HCT116 (cell line): Measurements from ENCODE around the gene SLAMF7. TPM values are rescaled to one million over a fixed set of nuclear protein-coding genes. Genes with fewer than 3 reads are reported as not detected.
"Not testable (repeated sequence)": the region's sequence is repeated elsewhere in the genome, so short reads cannot be mapped to it uniquely, and the experiment has no call there.

Experiments used
- ATAC-seq: fragments of 200-7000 bp; cut with Tn5 transposase; 2 replicates; pipeline ENCODE4 v1.9.1; 2020; ENCODE audit warnings: mild to moderate bottlenecking, moderate library complexity
- BruUV-seq: library from RNA; stranded (reverse); fragments of 400-500 nt; replicated peaks from 2 replicates; lab custom pipeline; 2021; lab: Mats Ljungman, UMichigan
- CTCF ChIA-PET: fragments of 300-600 bp; sonication (Branson Sonifier 250); formaldehyde crosslinking; loops from one replicate; lab custom pipeline; 2021; ENCODE audit warnings: antibody characterized with exemption; lab: Charles Lee
- POLR2A ChIA-PET: fragments of 300-600, 350-600 bp; sonication (Branson Sonifier 250); formaldehyde crosslinking; loops from one replicate; lab custom pipeline; 2021; ENCODE audit warnings: antibody characterized with exemption; lab: Charles Lee
- RAD21 ChIA-PET, 2 experiments: fragments of 300-600 bp; sonication (Branson Sonifier 250); formaldehyde crosslinking; loops; one replicate each; lab custom pipeline; 2023; ENCODE audit warnings: low total read pairs in 2 of 2; ENCODE audit not compliant: uncharacterized antibody in 2 of 2, unreplicated experiment in 2 of 2, low non-redundant PET in 1 of 2; lab: Charles Lee
- DNase-seq: peaks from one replicate; pipeline ENCODE4 v3.0.0-alpha.2; 2010; ENCODE audit warnings: low read depth, low spot score
- H2AFZ ChIP-seq: fragments of 200-600 bp; shearing (Covaris generic), sonication (generic); 2 replicates; pipeline ENCODE4 v1.6.1; 2017; ENCODE audit warnings: low read depth, mixed run types, mixed read lengths, antibody characterized with exemption, low read length; ENCODE audit not compliant: poor library complexity, severe bottlenecking
- H3K27ac ChIP-seq: 2 replicates; pipeline ENCODE4 v1.5.1; 2012; ENCODE audit warnings: low read depth, low read length
- H3K27me3 ChIP-seq: fragments of 200-600 bp; sonication (generic); 2 replicates; pipeline ENCODE4 v1.6.1; 2016; ENCODE audit warnings: mixed run types, low read length, mixed read lengths; ENCODE audit not compliant: insufficient read depth
- H3K36me3 ChIP-seq, 2 experiments: fragments of 200-500 bp in 1 of 2; fragments of 200-600 bp in 1 of 2; sonication (Bioruptor generic) in 1 of 2; sonication (generic) in 1 of 2; 2 replicates each; pipeline versions ENCODE4 v1.5.1 to v1.6.1; 2014 to 2016; ENCODE audit warnings: low read length in 2 of 2, inconsistent platforms in 1 of 2, mixed read lengths in 1 of 2, mixed run types in 1 of 2; ENCODE audit not compliant: insufficient read depth in 2 of 2, control insufficient read depth in 1 of 2
- H3K4me1 ChIP-seq, 2 experiments: fragments of 200-600 bp in 1 of 2; sonication (generic) in 1 of 2; 2 replicates each; pipeline versions ENCODE4 v1.5.1 to v1.6.1; 2012 to 2017; ENCODE audit warnings: low read length in 2 of 2, inconsistent platforms in 1 of 2, mild to moderate bottlenecking in 1 of 2, mixed read lengths in 1 of 2, mixed run types in 1 of 2, moderate library complexity in 1 of 2; ENCODE audit not compliant: insufficient read depth in 2 of 2, control insufficient read depth in 1 of 2
- H3K4me2 ChIP-seq: fragments of 200-600 bp; sonication (generic); 2 replicates; pipeline ENCODE4 v1.6.1; 2017; ENCODE audit warnings: mixed run types, low read length, mixed read lengths
- H3K4me3 ChIP-seq, 2 experiments: fragments of 200-600 bp in 1 of 2; sonication (generic) in 1 of 2; replicated peaks in 1 of 2; 2 replicates each; pipeline ENCODE4 v1.5.1; 2011 to 2016; ENCODE audit warnings: low read length in 2 of 2, control low read depth in 1 of 2, low read depth in 1 of 2, mild to moderate bottlenecking in 1 of 2, mixed read lengths in 1 of 2, mixed run types in 1 of 2
- H3K79me2 ChIP-seq: fragments of 200-600 bp; sonication (generic); 2 replicates; pipeline ENCODE4 v1.6.1; 2017; ENCODE audit warnings: mild to moderate bottlenecking, mixed run types, low read length, moderate library complexity, mixed read lengths; ENCODE audit not compliant: insufficient read depth
- H3K9ac ChIP-seq: fragments of 200-600 bp; sonication (generic); 2 replicates; pipeline ENCODE4 v1.6.1; 2016; ENCODE audit warnings: low read length, mixed read lengths
- H3K9me2 ChIP-seq: fragments of 200-600 bp; sonication (generic), shearing (Covaris generic); 2 replicates; pipeline ENCODE4 v1.6.1; 2017; ENCODE audit warnings: mixed run types, mild to moderate bottlenecking, moderate library complexity; ENCODE audit not compliant: insufficient read depth
- H3K9me3 ChIP-seq, 2 experiments: fragments of 200-500 bp in 1 of 2; fragments of 200-600 bp in 1 of 2; sonication (Bioruptor generic) in 1 of 2; sonication (generic) in 1 of 2; 2 replicates each; pipeline ENCODE4 v1.6.1; 2014 to 2017; ENCODE audit warnings: low read length in 2 of 2, mixed read lengths in 2 of 2, inconsistent platforms in 1 of 2, low read depth in 1 of 2, mild to moderate bottlenecking in 1 of 2, mixed run types in 1 of 2, moderate library complexity in 1 of 2; ENCODE audit not compliant: control insufficient read depth in 1 of 2, insufficient read depth in 1 of 2
- H4K20me1 ChIP-seq: fragments of 200-600 bp; sonication (generic), shearing (Covaris generic); 2 replicates; pipeline ENCODE4 v1.6.1; 2017; ENCODE audit warnings: mixed run types, mild to moderate bottlenecking, moderate library complexity; ENCODE audit not compliant: insufficient read depth
- CEBPB ChIP-seq: IDR thresholded peaks from 2 replicates; pipeline ENCODE4 v1.6.1; 2012; ENCODE audit warnings: low read depth
- CTCF ChIP-seq, 3 experiments: fragments of 200-600 bp in 1 of 3; sonication (generic) in 1 of 3; IDR thresholded peaks in 2 of 3; conservative IDR thresholded peaks in 1 of 3; 2 replicates each; pipeline ENCODE4 v1.5.1; 2012 to 2017; ENCODE audit warnings: low read depth in 2 of 3, low read length in 2 of 3, antibody characterized with exemption in 1 of 3, borderline replicate concordance in 1 of 3, control low read depth in 1 of 3, mild to moderate bottlenecking in 1 of 3, mixed read lengths in 1 of 3, mixed run types in 1 of 3, moderate library complexity in 1 of 3; ENCODE audit not compliant: insufficient read depth in 1 of 3
- EGR1 ChIP-seq: IDR thresholded peaks from 2 replicates; pipeline ENCODE4 v1.6.1; 2012; ENCODE audit warnings: low read depth
- RAD21 ChIP-seq: IDR thresholded peaks from 2 replicates; pipeline ENCODE4 v1.6.1; 2012; ENCODE audit warnings: low read depth, mild to moderate bottlenecking
- SIN3A ChIP-seq: IDR thresholded peaks from 2 replicates; pipeline ENCODE4 v1.6.1; 2012; ENCODE audit warnings: low read depth
- SRF ChIP-seq: IDR thresholded peaks from 2 replicates; pipeline ENCODE4 v1.6.1; 2012; ENCODE audit warnings: low read depth
- TCF7L2 ChIP-seq: IDR thresholded peaks from 2 replicates; pipeline ENCODE4 v1.7.0; 2011; ENCODE audit warnings: borderline replicate concordance, inconsistent platforms; ENCODE audit not compliant: insufficient read depth, insufficient read length; ENCODE audit errors: extremely low read depth
- YY1 ChIP-seq: IDR thresholded peaks from 2 replicates; pipeline ENCODE4 v1.6.1; 2011; ENCODE audit warnings: low read length, low read depth, moderate library complexity, mild to moderate bottlenecking; ENCODE audit not compliant: insufficient replicate concordance; ENCODE audit errors: extremely low read depth
- ZBTB33 ChIP-seq: IDR thresholded peaks from 2 replicates; pipeline ENCODE4 v1.6.1; 2011; ENCODE audit warnings: mild to moderate bottlenecking, low read length, moderate library complexity; ENCODE audit not compliant: insufficient replicate concordance; ENCODE audit errors: extremely low read depth
- ZNF274 ChIP-seq: fragments of 200-500 bp; sonication (Bioruptor generic); IDR thresholded peaks from 2 replicates; pipeline ENCODE4 v1.6.1; 2014; ENCODE audit warnings: mild to moderate bottlenecking, low read depth, low read length, inconsistent platforms
- intact Hi-C: fragments of 100-400 bp; cut with micrococcal nuclease; formaldehyde crosslinking; loops from 2 replicates; pipeline ENCODE4 v1.10.0; 2022
- total RNA-seq: library from RNA; stranded (reverse); gene quantifications from one replicate; pipeline ENCODE4 v1.2.1, GENCODE V29; 2021; ENCODE audit not compliant: unreplicated experiment

Gene SLAMF7
- total RNA-seq, 1 experiment from 2014 or later = 0.34 TPM

GRCh38 chr1:160702100-160702499 lies 36.9 kb upstream of the SLAMF7 start (continued):
- no peak for TF ChIP-seq ZBTB33
- no peak for TF ChIP-seq ZNF274
- no peak for TF ChIP-seq EGR1
- TF ChIP-seq SIN3A = no peak
- no peak for TF ChIP-seq YY1

- H3K4me3 ChIP-seq = no peak overlapping the region
- DNase-seq = no peak
- H2AFZ ChIP-seq = no peak overlapping the region
- H3K27ac ChIP-seq = no peak overlapping the region
- H3K9ac ChIP-seq = no peak overlapping the region
- RAD21 ChIA-PET = no interaction called here
- TF ChIP-seq CTCF (IDR thresholded peaks at IDR 0.05 in 2 of 3, conservative IDR thresholded peaks at IDR 0.05 in 1 of 3; ENCODE audit: borderline replicate concordance in 1 of 3, insufficient read depth in 1 of 3, low read depth in 2 of 3, low read length in 2 of 3) = no peak
- TF ChIP-seq SRF = no peak
- no peak for TF ChIP-seq CEBPB
- no peak for TF ChIP-seq TCF7L2
- no peak for TF ChIP-seq RAD21
- H3K27me3 ChIP-seq = no peaks in the 10 kb centered on the region
- no peaks in the 10 kb centered on the region for H3K9me3 ChIP-seq
- BruUV-seq = no TSS peak
- H3K4me2 ChIP-seq = no peak overlapping the region
- H4K20me1 ChIP-seq = no peaks in the 10 kb centered on the region
- CTCF ChIA-PET = no interaction called here
- H3K36me3 ChIP-seq = no peaks in the 10 kb centered on the region
- no peak for ATAC-seq
- no peaks in the 10 kb centered on the region for H3K4me1 ChIP-seq
- POLR2A ChIA-PET = no interaction called here
- no peaks in the 10 kb centered on the region for H3K79me2 ChIP-seq
- no peaks in the 10 kb centered on the region for H3K9me2 ChIP-seq
- intact Hi-C loops = no loop called here
Measured at GRCh38 chr1:160704250-160704649, 34.8 kb upstream of the SLAMF7 start.

GRCh38 chr1:160705212-160705621 lies 33.8 kb upstream of the SLAMF7 start:
- BruUV-seq, H3K9ac ChIP-seq, H3K9me3 ChIP-seq, POLR2A ChIA-PET, H3K4me3 ChIP-seq, H3K27me3 ChIP-seq, H3K79me2 ChIP-seq, H2AFZ ChIP-seq, H4K20me1 ChIP-seq, H3K9me2 ChIP-seq, H3K4me1 ChIP-seq, RAD21 ChIA-PET, CTCF ChIA-PET, H3K36me3 ChIP-seq, H3K4me2 ChIP-seq, DNase-seq, H3K27ac ChIP-seq, intact Hi-C loops: not testable (repeated sequence)
- ATAC-seq = 0 out of 2 replicates have a peak, but pooled peaks have one; percentile 40
